ENCODE measurements around the gene SEC16B. TPM values are rescaled to one million over a fixed set of nuclear protein-coding genes. Genes with fewer than 3 reads are reported as not detected.

The SEC16B gene
- total and polyA plus RNA-seq, 2 of the 13 experiments (the other 11 are each of a cell fraction or from before 2014, with no cell fraction given): 4.6 to 5.8 TPM

- no peak for TF ChIP-seq GMEB1 (CRISPR knock-in tag; IDR thresholded peaks at IDR 0.05; ENCODE audit: borderline replicate concordance)
- no peak for TF ChIP-seq BCL6 (CRISPR knock-in tag; IDR thresholded peaks at IDR 0.05)
Observed at GRCh38 chr1:177907000-177907399, 62.9 kb downstream of the SEC16B start (continued).

GRCh38 chr1:177905686-177906085, 64.2 kb downstream of the SEC16B start:
- 0% methylated on average over 1 of the region's 1 CpG for WGBS (ENCODE audit: low lambda C conversion rate)
- peaks cover 0 to 17% of the 10 kb centered on the region in 2 experiments; a peak in 4 of 5 replicates for H3K27me3 ChIP-seq (ENCODE audit: control insufficient read depth in 1 of 2, insufficient read depth in 2 of 2, low read length in 2 of 2)
- ATAC-seq (no peak), DNase-seq (ENCODE audit: low spot score) (no peak), FAIRE-seq (no peak)
- ChIA-PET CTCF (ENCODE audit: low intra/inter-chr PET ratio, low total read pairs) (no interaction called here), POLR2A (no interaction called here)
- peaks cover 7% of the 10 kb centered on the region for H3K4me1 ChIP-seq (ENCODE audit: insufficient read depth, low read length)
- H3K79me2 ChIP-seq (ENCODE audit: insufficient read depth, low read length): no peaks in the 10 kb centered on the region
- no peaks in the 10 kb centered on the region for H4K20me1 ChIP-seq (ENCODE audit: insufficient read depth, low read length)
- H3K36me3 ChIP-seq (replicated peaks in 1 of 2; ENCODE audit: control insufficient read depth in 1 of 2, insufficient read depth in 2 of 2, low read length in 2 of 2): no peaks in the 10 kb centered on the region
- in situ Hi-C loops (cut with HindIII; ENCODE audit: extremely low pct_ligation_motif_present, low pct_unique_long_range_greater_than_20kb): no loop called here
- H3K9me3 ChIP-seq (ENCODE audit: low read length): no peaks in the 10 kb centered on the region
- no peak overlapping the region for H2AFZ ChIP-seq (ENCODE audit: low read length)
- H3K9ac ChIP-seq (ENCODE audit: insufficient read depth, low read depth, low read length): no peak overlapping the region
- H3K27ac ChIP-seq (ENCODE audit: extremely low read length, insufficient read depth, low read length): no peak overlapping the region
- no peak overlapping the region for H3K4me2 ChIP-seq (ENCODE audit: low read depth, low read length)
- intact Hi-C loops (cut with micrococcal nuclease; ENCODE audit: unreplicated experiment): no loop called here
- no peak for TF ChIP-seq ZNF451 (CRISPR knock-in tag; IDR thresholded peaks at IDR 0.05)
- no TSS peak for BruUV-seq (replicated peaks)
- no peak overlapping the region for H3K4me3 ChIP-seq (replicated peaks in 1 of 3; ENCODE audit: insufficient read depth in 1 of 3, low read depth in 2 of 3, low read length in 3 of 3)

- Histone ChIP-seq H4K20me1 (ENCODE audit: insufficient read depth, low read length) (no peaks in the 10 kb centered on the region), H3K4me3 (replicated peaks in 1 of 3; ENCODE audit: insufficient read depth in 1 of 3, low read depth in 2 of 3, low read length in 3 of 3) (no peak overlapping the region), H3K79me2 (ENCODE audit: insufficient read depth, low read length) (no peaks in the 10 kb centered on the region), H3K4me1 (ENCODE audit: insufficient read depth, low read length) (peaks cover 4% of the 10 kb centered on the region), H3K9ac (ENCODE audit: insufficient read depth, low read depth, low read length) (no peak overlapping the region), H3K27ac (ENCODE audit: extremely low read length, insufficient read depth, low read length) (no peak overlapping the region), H3K4me2 (ENCODE audit: low read depth, low read length) (no peak overlapping the region), H3K27me3 (ENCODE audit: control insufficient read depth in 1 of 2, insufficient read depth in 2 of 2, low read length in 2 of 2) (peaks cover 2 to 13% of the 10 kb centered on the region in 2 experiments; a peak in 4 of 5 replicates), H3K9me3 (ENCODE audit: low read length) (no peaks in the 10 kb centered on the region), H2AFZ (ENCODE audit: low read length) (no peak overlapping the region), H3K36me3 (replicated peaks in 1 of 2; ENCODE audit: control insufficient read depth in 1 of 2, insufficient read depth in 2 of 2, low read length in 2 of 2) (no peaks in the 10 kb centered on the region)
- POLR2A ChIA-PET: no interaction called here
- no TSS peak for BruUV-seq (replicated peaks)
- WGBS (ENCODE audit: low lambda C conversion rate): 42% methylated on average over 3 of the region's 5 CpGs
- CTCF ChIA-PET (ENCODE audit: low intra/inter-chr PET ratio, low total read pairs): no interaction called here
- intact Hi-C loops (cut with micrococcal nuclease; ENCODE audit: unreplicated experiment) (no loop called here), in situ Hi-C loops (cut with HindIII; ENCODE audit: extremely low pct_ligation_motif_present, low pct_unique_long_range_greater_than_20kb) (no loop called here)
- DNase-seq (ENCODE audit: low spot score) (no peak), FAIRE-seq (no peak), ATAC-seq (no peak)
- TF ChIP-seq MIER3 (CRISPR knock-in tag; IDR thresholded peaks at IDR 0.05; ENCODE audit: borderline replicate concordance) (no peak), XRCC5 (optimal IDR thresholded peaks at IDR 0.05; ENCODE audit: low read length) (no peak), ZNF687 (CRISPR knock-in tag; IDR thresholded peaks at IDR 0.05) (no peak), ZFP41 (CRISPR knock-in tag; IDR thresholded peaks at IDR 0.05; ENCODE audit: borderline replicate concordance) (no peak), SIX4 (CRISPR knock-in tag; IDR thresholded peaks at IDR 0.05) (no peak), ZNF570 (CRISPR knock-in tag; IDR thresholded peaks at IDR 0.05; ENCODE audit: borderline replicate concordance) (no peak), RXRA (CRISPR knock-in tag; IDR thresholded peaks at IDR 0.05) (no peak)
Observed at GRCh38 chr1:177902266-177902665, 67.6 kb downstream of the SEC16B start.

Data from HepG2 (cell line).